Upper lobe of left lung (tissue), 4 donors: ENCODE data around the gene KNL1.

ENCODE experiments used
- EP300 ChIP-seq, 4 donors: sonication (generic); formaldehyde crosslinking; IDR thresholded peaks; one replicate each; pipeline ENCODE4 v1.5.1; 2017; ENCODE audit warnings: antibody characterized with exemption in 4 of 4, control low read depth in 2 of 4
- POLR2A ChIP-seq, 4 donors: fragments of 450-650 bp; IDR thresholded peaks; one replicate each; pipeline ENCODE4 v1.5.1; 2016 to 2017; ENCODE audit warnings: antibody characterized with exemption in 4 of 4, mild to moderate bottlenecking in 2 of 4
- TF ChIP-seq, protein P1 (sequence below), 6 experiments: fragments of 450-650 bp in 4 of 6; fragments of 200-600 bp in 2 of 6; sonication (generic) in 2 of 6; IDR thresholded peaks; one replicate each; pipeline ENCODE4 v1.5.1; 2016 to 2019; ENCODE audit warnings: antibody characterized with exemption in 6 of 6

GRCh38 chr15:40684381-40684780 lies 90.3 kb downstream of the KNL1 start:
- TF ChIP-seq, protein P1, sequence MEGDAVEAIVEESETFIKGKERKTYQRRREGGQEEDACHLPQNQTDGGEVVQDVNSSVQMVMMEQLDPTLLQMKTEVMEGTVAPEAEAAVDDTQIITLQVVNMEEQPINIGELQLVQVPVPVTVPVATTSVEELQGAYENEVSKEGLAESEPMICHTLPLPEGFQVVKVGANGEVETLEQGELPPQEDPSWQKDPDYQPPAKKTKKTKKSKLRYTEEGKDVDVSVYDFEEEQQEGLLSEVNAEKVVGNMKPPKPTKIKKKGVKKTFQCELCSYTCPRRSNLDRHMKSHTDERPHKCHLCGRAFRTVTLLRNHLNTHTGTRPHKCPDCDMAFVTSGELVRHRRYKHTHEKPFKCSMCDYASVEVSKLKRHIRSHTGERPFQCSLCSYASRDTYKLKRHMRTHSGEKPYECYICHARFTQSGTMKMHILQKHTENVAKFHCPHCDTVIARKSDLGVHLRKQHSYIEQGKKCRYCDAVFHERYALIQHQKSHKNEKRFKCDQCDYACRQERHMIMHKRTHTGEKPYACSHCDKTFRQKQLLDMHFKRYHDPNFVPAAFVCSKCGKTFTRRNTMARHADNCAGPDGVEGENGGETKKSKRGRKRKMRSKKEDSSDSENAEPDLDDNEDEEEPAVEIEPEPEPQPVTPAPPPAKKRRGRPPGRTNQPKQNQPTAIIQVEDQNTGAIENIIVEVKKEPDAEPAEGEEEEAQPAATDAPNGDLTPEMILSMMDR (IDR thresholded peaks at IDR 0.05), result no peak
- TF ChIP-seq POLR2A (IDR thresholded peaks at IDR 0.05) (no peak), EP300 (IDR thresholded peaks at IDR 0.05) (no peak)
